H1 (cell line): Measurements from ENCODE around the gene UTP14A. TPM values are rescaled to one million over a fixed set of nuclear protein-coding genes. Genes with fewer than 3 reads are reported as not detected.

ENCODE experiments used
- CHD7 ChIP-seq: fragments of 300-600 bp; sonication (generic); IDR thresholded peaks from 2 replicates; pipeline ENCODE4 v1.7.1; 2012; ENCODE audit warnings: low read length, moderate library complexity, mild to moderate bottlenecking, inconsistent platforms; ENCODE audit not compliant: insufficient replicate concordance
- polyA plus RNA-seq, 7 experiments: library from polyadenylated mRNA; depleted of rRNA in 3 of 7; stranded (reverse) in 5 of 7; unstranded in 2 of 7; fragments of >200 nt in 5 of 7; fragments of 200-250 nt in 2 of 7; gene quantifications; 1 replicate in 5 of 7; 2 replicates in 1 of 7; 4 replicates in 1 of 7; pipeline versions ENCODE4 v1.2.1 to v1.2.3, GENCODE V29; 2011 to 2013; ENCODE audit warnings: missing spikeins in 2 of 7, mixed read lengths in 2 of 7
- total RNA-seq: library from RNA; stranded (reverse); fragmentation: NEBNext Ultra II Directional; extraction: Animal tissue kit (Norgen Biotek cat#: 25700); gene quantifications from 2 replicates; pipeline ENCODE4 v1.2.1, GENCODE V29; 2021

UTP14A gene
- total and polyA plus RNA-seq, 2 of the 8 experiments (the other 6 are each of a cell fraction or from before 2014, with no cell fraction given): 4.5 to 24.0 TPM

GRCh38 chrX:129958814-129959492, 53.0 kb downstream of the UTP14A start (continued):
- no peak for TF ChIP-seq CHD7
